Mammary epithelial cell (primary cell): ENCODE data around the gene SAMD4B.

ENCODE experiments used
- CTCF ChIP-seq, 2 donors: IDR thresholded peaks in 1 of 2; conservative IDR thresholded peaks in 1 of 2; 2 replicates each; pipeline ENCODE4 v1.5.1; 2011 to 2012; ENCODE audit warnings: inconsistent platforms in 2 of 2, low read length in 2 of 2, mild to moderate bottlenecking in 2 of 2, control low read depth in 1 of 2, low read depth in 1 of 2; ENCODE audit not compliant: insufficient read depth in 1 of 2; ENCODE audit errors: extremely low read depth in 1 of 2
- EZH2 ChIP-seq: IDR thresholded peaks from 2 replicates; pipeline ENCODE4 v1.6.1; 2012; ENCODE audit warnings: low read length, inconsistent platforms, borderline replicate concordance

- TF ChIP-seq CTCF (conservative IDR thresholded peaks at IDR 0.05 in 1 of 2, IDR thresholded peaks at IDR 0.05 in 1 of 2; ENCODE audit: extremely low read depth in 1 of 2, insufficient read depth in 1 of 2, low read depth in 1 of 2, low read length in 2 of 2) (no peak), EZH2 (no peak)
Measured at GRCh38 chr19:39401070-39401548, 58.9 kb downstream of the SAMD4B start.
